Panc1 (cell line): ENCODE measurements around the gene MCM9.

Source experiments
- CTCF ChIP-seq: fragments of 450-650 bp; IDR thresholded peaks from 2 replicates; pipeline ENCODE4 v1.5.1; 2017; ENCODE audit warnings: mild to moderate bottlenecking
- POLR2AphosphoS5 ChIP-seq: IDR thresholded peaks from 2 replicates; pipeline ENCODE4 v1.6.1; 2012; ENCODE audit warnings: mild to moderate bottlenecking, low read depth, low read length, moderate library complexity

- no peak for TF ChIP-seq POLR2AphosphoS5
- TF ChIP-seq CTCF = no peak
These were observed 122.0 kb downstream of the MCM9 start for GRCh38 chr6:118812970-118813369.
